ENCODE results near the gene MIPOL1. TPM values are rescaled to one million over a fixed set of nuclear protein-coding genes. Genes with fewer than 3 reads are reported as not detected.

The MIPOL1 gene
- total and polyA plus RNA-seq, 9 donors, result 5.0 to 29.5 (median 20.5) TPM

DNA sequence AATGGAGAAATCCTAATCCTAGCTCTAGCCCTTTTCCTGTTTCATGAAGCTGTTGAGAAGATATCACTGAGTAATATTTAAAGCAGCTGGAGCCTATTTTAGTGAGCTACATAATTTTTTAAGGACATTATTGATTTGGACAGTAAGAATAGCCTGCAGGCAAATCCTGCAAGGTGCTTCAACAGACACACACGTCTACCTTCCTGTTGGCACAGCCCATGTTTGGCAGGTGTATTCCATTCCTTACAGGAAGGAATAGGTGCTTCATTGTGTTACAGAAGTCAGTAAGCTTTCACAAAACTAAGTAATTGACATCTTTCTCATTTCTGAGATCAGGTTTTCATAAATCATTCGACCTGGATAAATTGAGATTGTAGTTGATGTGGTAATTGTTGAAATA, 346.7 kb downstream of the MIPOL1 start:
- H3K27me3 ChIP-seq, result no peaks in the 10 kb centered on the region
- H3K36me3 ChIP-seq, result no peaks in the 10 kb centered on the region
- H3K4me1 ChIP-seq (ENCODE audit: insufficient read depth), result no peaks in the 10 kb centered on the region
- H3K4me3 ChIP-seq, result no peak overlapping the region
- DNase-seq, result no peak
- intact Hi-C loops (cut with DNase I), result no loop called here
- no peaks in the 10 kb centered on the region for H3K9me3 ChIP-seq
- no peak for TF ChIP-seq EP300 (IDR thresholded peaks at IDR 0.05)
- TF ChIP-seq CTCF (IDR thresholded peaks at IDR 0.05), result no peak
- no peak for TF ChIP-seq POLR2A (IDR thresholded peaks at IDR 0.05)
- WGBS, 3 donors, result 65 to 74% (median 73%) methylated on average over 2 of the region's 2 CpGs
- no peak overlapping the region for H3K27ac ChIP-seq

DNA sequence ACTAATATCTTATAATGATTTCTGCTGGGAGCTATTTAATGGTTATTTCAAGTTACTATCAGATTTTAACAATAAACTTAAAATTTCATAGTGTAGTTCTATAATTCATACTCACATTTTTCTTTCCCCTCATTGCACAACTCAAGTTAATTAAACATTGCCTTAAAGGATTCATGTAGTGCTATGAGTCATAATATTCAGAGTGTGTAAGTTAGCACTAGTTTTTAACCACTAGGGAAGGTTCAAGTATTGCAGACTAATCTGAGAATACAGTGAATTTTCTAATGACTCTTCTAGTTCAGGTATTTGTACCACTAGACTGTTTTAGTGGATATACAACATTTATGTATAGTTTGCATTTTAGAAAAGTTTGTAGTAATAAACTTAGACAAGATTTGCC, 347.4 kb downstream of the MIPOL1 start:
- DNase-seq, result no peak
- H3K27me3 ChIP-seq, result no peaks in the 10 kb centered on the region
- TF ChIP-seq POLR2A (IDR thresholded peaks at IDR 0.05) (no peak), EP300 (IDR thresholded peaks at IDR 0.05) (no peak), CTCF (IDR thresholded peaks at IDR 0.05) (no peak)
- intact Hi-C loops (cut with DNase I), result no loop called here
- no peaks in the 10 kb centered on the region for H3K36me3 ChIP-seq
- no peaks in the 10 kb centered on the region for H3K9me3 ChIP-seq
- H3K4me3 ChIP-seq, result no peak overlapping the region
- H3K27ac ChIP-seq, result no peak overlapping the region
- no peaks in the 10 kb centered on the region for H3K4me1 ChIP-seq (ENCODE audit: insufficient read depth)

GRCh38 chr14:37546621-37547447, 349.1 kb downstream of the MIPOL1 start:
- no peaks in the 10 kb centered on the region for H3K27me3 ChIP-seq
- 48 to 55% (median 50%) methylated on average over 6 of the region's 6 CpGs for WGBS, 3 donors
- H3K4me1 ChIP-seq (ENCODE audit: insufficient read depth), result no peaks in the 10 kb centered on the region
- H3K36me3 ChIP-seq, result no peaks in the 10 kb centered on the region
- DNase-seq, result no peak
- no peak overlapping the region for H3K4me3 ChIP-seq
- no peaks in the 10 kb centered on the region for H3K9me3 ChIP-seq
- intact Hi-C loops (cut with DNase I), result no loop called here
- TF ChIP-seq EP300 (IDR thresholded peaks at IDR 0.05), result no peak
- TF ChIP-seq POLR2A (IDR thresholded peaks at IDR 0.05), result no peak
- TF ChIP-seq CTCF (IDR thresholded peaks at IDR 0.05), result no peak
- H3K27ac ChIP-seq, result no peak overlapping the region

- Histone ChIP-seq H3K27me3 (no peaks in the 10 kb centered on the region), H3K4me1 (ENCODE audit: insufficient read depth) (no peaks in the 10 kb centered on the region), H3K27ac (no peak overlapping the region), H3K4me3 (no peak overlapping the region), H3K36me3 (no peaks in the 10 kb centered on the region), H3K9me3 (no peaks in the 10 kb centered on the region)
- DNase-seq, result no peak
- WGBS, 3 donors, result 21 to 23% (median 22%) methylated on average over 5 of the region's 5 CpGs
- intact Hi-C loops (cut with DNase I), result no loop called here
- TF ChIP-seq POLR2A (IDR thresholded peaks at IDR 0.05), result no peak
- TF ChIP-seq CTCF (IDR thresholded peaks at IDR 0.05), result no peak
- no peak for TF ChIP-seq EP300 (IDR thresholded peaks at IDR 0.05)
Observed at GRCh38 chr14:37550511-37550910, 352.8 kb downstream of the MIPOL1 start.

Measured in ovary (tissue), 9 donors.